Ramos (cell line): ENCODE measurements around the gene KANK4.

Source experiments
- in situ Hi-C: fragments of 300-500 bp; cut with MboI; formaldehyde crosslinking; loops from one replicate; pipeline ENCODE4 v1.14.3; 2022; ENCODE audit warnings: low sequenced_read_pairs; ENCODE audit not compliant: unreplicated experiment

KANK4 gene

DNA sequence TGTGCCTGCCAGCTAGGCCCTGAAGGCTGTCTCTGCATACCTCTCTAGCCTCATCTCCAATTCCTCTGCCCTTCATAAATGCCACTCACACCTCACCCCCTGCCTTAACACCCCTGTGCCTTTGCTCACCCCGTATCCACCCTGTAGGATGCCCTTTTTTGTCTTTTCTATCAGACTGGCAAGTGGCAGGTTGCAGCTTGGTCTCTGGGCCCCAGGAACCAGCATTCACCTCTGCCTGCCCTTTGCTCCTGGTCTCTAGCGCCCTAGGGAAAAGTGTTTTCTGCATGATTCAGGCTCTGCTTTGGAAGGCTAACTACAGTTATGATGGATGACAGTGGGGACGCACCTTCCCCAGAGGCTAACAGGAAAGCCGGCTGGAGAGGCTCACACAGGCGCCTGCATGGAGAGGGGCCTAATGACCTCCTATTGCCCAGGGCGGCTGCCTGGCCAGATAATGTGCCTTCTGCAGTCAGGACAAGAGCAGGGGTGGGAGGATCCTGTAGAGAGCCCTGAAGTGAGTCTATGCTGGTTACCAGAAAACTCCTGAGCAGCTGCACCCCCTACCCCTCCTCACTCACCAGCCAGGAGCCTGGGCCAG lies 11.2 kb downstream of the KANK4 start:
- in situ Hi-C loops: no loop called here

DNA sequence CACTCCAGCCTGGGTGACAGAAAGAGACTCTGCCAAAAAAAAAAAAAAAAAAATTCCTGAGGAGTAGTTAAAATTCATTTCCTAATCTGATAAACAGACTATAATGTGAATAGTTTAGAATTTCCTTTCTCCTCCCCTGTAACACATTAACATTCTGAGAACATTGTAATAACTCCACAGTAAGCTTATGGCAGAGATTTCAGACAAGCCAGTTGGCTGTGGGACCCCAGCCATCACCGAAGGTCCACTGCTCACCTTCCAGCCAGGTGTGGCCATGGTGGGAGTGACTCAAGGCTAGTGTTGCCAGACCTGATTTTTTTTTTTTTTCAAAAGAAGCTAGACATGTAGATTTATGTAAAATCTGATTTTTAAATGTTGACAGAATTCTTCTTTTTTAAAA lies 11.8 kb downstream of the KANK4 start:
- in situ Hi-C loops: no loop called here

DNA sequence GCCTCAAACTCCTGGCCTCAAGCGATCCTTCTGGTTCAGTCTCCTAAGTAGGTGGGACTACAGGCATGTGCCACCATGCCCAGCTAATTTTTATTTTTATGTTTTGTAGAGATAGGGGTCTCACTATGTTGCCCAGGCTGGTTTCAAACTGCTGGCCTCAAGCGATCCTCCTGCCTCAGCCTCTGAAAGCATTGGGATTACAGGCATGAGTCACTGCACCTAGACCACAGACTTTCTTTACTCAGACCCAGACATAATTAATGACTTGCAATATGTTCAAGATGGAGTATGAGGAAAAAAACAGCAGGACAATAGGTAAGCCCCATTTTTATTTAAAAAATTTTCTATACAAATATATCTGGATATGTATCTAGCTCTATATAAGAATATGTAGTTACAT lies 13.2 kb downstream of the KANK4 start:
- in situ Hi-C loops: no loop called here

DNA sequence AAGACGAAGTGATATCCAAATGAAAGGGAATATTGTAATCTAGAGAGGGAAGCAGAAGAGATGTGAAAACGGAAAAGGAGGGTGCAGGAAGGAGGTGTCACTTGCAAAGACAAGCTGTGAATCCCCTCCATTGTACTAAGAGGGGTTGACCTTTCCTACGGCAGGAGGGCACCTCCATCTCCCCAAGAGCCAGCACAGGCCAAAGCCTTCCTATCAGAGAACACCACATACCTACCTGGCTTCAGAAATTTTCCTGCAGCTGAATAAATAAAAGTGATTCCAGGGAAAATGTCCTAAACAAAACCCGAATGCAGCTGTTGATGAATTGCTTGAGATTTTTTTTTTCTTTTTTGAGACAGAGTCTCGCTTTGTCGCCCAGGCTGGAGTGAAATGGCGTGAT lies 14.3 kb downstream of the KANK4 start:
- in situ Hi-C loops: no loop called here

DNA sequence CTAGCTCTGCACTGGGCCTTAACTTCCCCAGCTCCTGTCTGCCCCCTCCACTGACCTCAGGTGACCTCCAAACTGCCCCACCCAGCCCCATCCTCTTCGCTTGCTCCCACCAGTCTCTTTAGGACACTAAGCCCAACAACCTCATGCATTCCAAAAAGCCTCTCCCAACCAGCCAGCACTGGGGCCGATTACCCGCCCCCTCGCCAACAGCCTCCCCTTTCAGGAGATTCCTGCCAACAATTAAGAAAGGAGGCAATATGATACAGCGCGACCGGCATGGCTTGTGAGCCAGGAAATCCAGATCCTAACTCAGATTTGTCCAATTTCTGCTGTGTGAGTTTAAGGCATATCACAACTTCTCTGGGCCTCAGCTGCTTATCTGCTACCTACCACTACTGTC lies 14.7 kb downstream of the KANK4 start:
- in situ Hi-C loops: no loop called here

DNA sequence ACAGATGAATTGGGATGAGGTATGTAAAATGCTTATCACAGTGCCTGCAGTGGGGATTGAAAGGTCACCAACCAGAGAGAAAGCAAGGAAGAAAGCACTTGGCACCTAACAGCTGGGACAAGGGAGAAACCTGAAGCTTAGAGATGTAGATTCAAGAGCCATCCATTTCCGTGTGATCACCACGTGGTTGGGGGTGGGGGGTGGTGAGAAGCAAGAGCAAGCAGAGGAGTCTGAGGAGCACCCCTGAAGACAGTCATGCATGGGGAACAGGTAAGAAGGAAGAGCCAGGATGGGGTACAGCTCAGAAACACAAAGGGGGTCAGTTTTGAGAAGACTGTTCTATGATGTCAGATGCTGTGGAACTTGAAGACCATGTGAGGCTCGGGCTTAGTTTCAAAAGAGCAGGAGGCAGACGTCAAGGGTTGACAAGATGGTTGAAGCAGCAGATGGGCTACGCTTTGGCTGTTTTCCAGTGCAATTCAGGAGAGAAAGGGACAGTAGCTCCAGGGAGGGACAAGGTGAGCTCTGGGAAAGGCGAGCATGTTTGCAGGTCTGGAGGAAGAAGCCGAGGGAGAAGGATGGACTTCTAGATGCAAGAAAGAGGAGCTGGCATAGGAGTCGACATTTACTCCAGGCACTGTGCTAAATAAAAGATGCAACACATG lies 17.4 kb downstream of the KANK4 start:
- in situ Hi-C loops: no loop called here

DNA sequence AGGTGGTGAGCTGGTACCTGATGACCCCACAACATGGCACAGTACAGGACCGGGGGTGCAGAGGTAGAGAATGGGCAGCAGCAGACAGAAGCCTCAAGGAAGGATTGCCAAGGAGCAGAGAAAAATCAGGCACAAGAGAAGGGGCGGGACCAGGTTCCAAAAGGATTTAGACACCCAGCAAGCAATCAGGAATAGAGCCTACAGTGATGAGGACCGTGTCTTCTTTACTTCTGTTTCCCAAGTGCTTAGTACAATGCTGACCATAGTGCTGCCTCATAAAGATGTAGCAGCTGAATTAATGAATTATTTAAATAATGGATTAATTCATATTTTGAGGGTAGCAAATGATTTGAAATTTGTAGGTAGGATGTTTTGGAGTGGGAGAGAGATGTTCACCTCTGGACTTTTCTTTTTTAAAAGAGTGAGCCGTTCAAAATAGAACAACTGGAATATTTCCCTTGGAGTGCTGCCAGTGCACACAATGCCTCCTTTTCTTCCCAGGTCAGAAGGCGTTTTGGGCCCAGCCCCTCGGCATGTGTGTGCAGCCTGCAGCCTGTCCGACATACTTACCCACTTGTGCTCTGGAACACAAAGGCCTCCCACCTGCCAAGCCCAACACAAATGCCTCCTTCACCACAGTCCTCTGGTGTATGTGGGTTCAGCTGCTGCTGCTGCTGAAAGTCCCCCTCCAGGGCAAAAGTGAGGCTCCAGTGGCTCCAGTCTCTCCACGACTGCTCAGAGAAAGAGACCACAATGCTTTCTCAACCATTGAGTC lies 19.6 kb downstream of the KANK4 start:
- in situ Hi-C loops: no loop called here

DNA sequence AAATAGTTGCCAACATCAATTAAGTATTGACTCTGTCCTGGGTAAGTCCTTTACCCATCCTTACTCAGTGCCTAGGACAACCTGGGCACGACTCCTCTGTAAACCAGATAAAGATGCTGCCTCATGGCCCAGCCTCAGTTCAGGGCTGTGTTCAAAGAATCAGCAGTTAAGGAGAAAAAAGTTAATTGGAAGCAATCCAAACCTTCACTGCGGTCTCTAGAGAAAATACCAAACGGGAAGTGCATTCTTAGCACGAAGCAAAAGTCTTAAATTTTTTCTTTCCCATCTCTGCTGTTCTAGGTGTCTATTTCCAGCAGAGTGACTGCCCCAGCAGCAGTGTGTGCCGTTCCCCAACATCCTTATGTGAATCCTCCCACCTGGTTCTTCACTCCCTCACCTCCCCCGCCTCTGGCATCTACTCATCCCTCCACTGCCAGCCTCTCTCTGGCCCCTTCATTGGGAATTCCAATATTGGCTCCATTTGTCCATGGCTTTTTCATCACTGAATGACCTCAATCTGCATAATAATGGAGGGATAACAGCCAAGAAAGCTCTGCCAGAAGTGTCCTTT lies 23.2 kb downstream of the KANK4 start:
- in situ Hi-C loops: no loop called here

DNA sequence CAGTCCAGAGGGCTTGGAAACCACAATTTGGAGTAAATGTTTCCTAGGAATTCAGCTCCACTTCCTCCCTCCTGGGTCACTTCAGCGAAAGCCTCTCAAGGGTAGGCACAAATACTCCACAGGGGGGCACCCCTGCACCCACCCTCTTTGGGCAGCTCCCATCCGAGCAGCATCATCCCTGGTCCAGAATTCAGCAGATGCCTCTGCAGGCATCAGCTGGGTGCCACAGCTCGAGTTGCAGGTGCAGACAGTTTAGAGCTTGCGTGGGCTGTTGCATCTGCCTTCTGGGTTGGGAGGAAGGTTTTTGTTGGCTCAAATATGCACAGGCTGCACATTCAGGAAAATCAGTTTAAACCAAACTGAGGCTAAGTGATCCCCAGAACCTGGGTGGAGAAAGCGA lies 25.0 kb downstream of the KANK4 start:
- in situ Hi-C loops: no loop called here

DNA sequence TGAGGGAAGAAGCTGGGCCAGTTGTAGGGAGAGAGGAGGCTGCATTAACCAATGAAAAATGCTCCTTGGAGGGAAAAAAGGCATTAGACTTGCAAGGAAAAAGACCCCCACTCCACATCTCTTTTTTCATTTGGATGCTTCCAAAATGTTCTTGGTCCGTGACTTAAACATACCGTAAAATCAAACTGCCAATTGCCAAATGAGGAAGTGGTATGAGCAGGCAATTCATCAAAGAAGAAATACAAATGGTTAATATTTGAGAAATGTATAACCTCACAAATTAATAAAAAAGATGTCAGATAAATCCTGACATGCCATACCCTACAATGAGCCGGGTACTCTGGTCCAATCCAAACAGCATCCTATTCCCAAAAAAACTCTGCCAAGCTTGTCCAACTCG lies 30.6 kb downstream of the KANK4 start:
- in situ Hi-C loops: no loop called here

DNA sequence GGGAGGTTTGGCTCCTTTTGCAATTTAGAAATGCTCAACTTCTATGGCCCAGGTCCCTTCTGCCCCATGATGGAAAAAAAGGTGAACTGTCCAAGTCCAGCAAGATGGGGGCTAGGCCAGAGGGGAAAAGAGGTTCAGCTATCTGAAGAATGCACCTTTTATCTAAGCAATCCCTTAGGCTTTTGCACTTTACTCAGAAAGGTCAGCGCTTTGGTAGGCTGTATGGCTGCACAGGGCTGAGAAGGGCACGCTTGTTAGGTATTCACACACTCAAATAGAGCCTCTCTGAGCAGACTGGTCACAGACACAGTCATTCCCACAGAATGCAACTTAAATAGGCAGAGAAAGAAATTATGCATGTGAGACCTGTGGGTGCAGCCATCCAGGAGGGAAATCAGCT lies 31.0 kb downstream of the KANK4 start:
- in situ Hi-C loops: no loop called here

DNA sequence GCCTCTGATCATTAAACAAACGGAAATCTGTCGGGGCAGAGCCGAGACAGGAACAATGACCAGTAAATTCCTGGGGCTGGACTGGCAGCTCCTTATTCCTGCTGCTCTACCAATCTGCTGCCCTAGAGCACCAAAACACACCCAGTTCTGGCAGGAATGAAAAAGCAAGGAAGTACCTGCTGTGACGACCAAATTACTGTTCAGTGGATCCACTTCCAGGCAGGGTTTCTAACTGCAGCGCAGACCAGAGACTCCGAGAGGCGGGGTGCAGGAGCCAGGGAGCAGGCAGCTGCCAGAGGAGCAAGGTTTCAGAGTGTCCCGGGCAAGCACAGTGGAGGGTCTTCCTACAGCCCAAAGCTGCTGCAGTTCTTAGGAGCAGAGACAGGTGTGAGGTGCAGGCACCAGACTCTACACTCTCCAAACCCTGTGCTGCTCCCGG lies 32.4 kb downstream of the KANK4 start:
- in situ Hi-C loops: no loop called here

DNA sequence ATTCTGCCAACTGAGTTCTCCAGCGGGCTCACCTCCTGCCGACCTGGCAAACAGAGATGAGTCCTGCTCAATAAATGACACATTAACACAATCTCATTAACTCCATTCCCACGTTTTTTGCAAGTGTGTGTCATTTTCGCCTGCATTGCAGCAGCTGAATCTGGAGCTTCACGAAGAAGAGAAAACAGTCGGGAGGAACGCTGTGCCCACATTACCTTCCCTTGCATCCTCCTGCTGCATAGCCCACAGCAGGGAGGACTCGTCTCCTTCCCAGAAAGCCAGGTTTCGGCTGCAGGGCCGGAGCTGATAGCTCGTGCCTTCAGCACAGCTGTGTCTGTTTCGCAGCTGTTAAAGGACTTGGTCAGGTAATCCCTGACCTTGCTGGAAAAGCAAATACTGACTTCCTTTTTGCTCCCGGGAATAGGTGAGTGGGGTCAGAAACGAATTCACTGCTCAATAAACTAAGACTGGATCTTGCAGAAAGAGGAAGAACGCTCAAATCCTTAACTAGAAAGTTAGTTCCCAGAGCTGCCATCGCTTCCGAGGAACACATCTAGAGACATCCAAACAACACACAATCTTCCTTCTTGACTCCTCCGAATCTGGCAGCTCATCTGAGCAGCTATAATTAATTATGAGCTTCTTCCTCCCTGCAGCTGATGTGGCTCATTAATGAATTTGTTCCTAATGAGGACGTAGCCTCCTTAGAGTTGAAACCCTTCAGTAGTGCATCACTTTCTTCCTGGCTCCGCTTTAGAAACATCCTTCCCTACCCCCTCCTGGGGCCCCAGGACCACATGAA lies 33.0 kb downstream of the KANK4 start:
- in situ Hi-C loops: no loop called here

DNA sequence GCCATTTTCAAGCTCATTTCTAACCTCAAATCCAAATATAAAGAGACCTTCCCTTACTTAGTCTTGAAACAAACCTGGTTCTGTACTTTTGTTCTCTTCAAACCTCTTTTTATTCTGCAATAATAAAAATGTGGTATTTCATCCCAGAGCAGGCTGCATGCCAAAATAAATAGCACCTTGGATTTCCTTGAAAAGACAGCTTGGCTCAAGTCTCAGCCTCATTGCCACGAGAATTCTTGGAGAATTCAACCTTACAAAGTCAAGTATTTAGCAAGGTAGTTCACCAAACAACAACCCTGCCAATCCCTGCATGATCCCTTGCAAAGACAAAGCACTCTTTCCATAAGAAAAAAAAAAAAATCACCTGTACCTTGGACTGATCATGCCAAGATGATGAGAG lies 33.8 kb downstream of the KANK4 start:
- in situ Hi-C loops: no loop called here

DNA sequence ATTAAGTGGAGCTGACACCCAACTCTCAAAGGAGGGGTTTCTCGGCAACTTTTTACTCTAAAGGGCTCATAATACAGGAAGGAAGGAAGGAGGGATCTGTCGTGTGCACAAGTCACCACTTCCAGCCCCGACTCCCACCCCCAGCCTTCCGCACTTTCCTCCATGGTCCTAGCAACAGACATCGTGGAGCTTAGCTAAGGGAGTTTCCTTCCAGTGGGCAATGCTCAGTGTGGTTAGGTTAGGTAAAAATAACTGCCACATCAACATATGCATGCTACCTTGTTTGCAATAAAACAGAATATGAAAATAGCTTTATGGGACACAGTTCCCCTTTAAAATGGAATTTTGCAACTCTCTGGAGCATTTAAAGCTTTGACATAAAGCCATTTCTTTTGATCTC lies 35.2 kb downstream of the KANK4 start:
- in situ Hi-C loops: no loop called here

DNA sequence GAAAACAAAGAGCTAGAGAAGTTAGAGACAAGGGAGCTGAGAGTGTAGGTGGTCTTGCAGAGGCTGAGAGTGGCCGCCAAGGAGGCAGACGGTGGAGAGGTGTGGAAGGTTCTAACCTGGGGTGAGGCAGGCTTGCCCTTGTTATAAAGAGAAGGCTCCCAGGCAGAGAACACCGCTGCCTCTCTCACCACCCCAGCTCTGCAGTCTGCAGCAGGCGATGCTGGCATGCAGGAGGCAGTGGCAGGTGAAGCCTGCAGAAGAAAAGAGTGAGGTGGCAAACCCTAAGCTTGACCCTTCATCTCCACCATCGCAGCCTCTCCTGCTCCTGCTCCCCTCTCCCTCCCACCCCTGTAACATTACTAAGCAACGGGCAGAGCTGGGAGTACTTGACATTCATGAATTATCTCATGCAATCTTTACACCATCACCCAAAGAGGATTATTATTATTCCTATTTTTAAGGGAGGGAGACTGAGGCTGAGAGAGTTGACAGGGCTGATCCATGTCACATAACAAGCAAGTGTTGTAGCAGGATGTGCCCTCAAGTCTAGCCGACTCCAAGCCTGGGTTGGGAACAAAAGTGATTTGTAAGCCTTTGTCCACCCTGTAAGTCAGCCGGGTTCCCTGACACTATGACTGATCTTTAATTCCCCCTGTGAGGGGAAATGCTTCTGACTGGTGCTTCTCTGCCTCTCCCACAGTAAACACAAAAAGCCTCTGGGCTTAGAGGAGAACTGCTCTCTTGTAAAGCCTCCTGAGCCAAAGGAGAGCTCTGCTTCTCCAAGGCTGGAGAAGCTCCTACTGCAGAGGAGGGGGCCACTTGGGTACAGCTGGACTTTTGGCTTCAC lies 36.1 kb downstream of the KANK4 start:
- in situ Hi-C loops: no loop called here

DNA sequence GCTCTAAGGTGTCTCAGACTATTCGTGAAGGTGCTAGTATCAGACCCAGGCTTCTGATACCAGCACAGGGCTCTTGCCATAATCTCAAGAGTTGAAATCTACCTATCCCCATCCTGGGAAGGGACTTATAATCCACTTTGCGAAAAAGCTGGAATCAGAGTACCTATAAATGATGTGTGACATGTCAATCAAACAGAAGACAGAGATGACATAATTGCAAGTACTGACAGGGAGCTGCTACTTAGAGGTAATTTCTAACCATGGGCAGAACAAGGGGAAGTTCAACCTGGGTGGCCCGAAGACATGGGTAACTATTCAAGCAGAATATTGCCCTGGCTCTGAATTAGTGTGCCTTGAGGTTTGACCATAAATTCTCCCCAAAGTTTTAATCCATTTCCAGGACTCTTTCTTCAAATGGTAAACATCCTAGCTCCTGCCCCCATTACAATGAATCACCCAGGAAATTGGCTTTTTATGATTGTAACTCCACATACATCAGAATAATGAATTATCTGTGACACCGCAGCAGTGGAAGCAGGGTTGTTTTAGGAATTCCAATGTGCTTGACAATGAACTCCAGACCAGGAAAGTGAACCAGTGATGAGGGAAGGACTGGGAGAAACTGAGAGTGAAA lies 37.2 kb downstream of the KANK4 start:
- in situ Hi-C loops: no loop called here

DNA sequence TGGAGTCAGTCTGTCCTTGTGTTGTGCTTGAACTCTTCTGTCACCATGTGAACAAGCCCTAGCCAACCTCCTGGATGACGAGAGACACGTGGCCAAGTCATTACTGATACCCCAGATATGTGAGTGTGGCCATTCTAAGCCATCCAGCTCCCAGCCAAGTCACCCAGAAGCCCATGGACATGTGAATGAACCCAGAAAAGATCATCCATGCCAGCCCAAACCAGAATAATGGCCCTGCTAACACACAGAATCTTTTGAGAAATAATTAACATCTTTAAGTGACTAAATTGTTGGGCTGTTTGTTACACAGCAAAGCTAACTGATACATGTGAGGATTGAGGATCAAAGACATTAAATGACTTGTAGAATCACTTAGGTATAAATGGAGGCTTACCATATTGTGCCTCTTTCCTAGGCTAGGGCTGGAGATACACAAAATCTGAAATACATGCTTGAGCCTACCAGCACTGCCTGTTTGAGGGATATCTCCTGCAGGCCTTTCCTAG lies 38.2 kb downstream of the KANK4 start:
- in situ Hi-C loops: no loop called here

DNA sequence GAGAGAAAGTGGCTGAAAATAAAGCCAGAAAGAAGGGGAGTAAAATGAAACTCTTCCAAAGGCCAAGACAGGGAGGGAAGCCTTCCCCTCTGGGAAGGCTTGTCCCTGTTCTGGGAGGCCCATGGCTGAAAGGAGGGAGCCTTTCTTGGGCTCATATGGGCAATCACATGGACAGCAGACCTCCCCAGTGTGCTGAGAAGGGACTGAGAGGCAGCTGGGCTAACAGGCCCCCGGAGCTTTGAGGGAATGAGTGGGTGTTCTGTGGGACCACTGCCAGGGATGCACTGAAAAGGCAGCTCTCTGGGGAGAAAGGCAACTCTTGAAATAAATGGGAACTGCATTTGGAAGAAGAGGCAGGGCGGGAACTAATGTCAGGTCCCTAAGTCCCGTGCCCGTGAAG lies 39.1 kb downstream of the KANK4 start:
- in situ Hi-C loops: no loop called here
